ENCODE measurements around the gene SCAI. TPM values are rescaled to one million over a fixed set of nuclear protein-coding genes. Genes with fewer than 3 reads are reported as not detected.
"Not testable (repeated sequence)": the region's sequence is repeated elsewhere in the genome, so short reads cannot be mapped to it uniquely, and the experiment has no call there.

SCAI gene
- total RNA-seq, 1 experiment from 2014 or later: 3.7 TPM

GRCh38 chr9:125119643-125120286 lies 23.6 kb downstream of the SCAI start:
- TF ChIP-seq CTCF (IDR thresholded peaks at IDR 0.05; ENCODE audit: unreplicated experiment): no peak
- no peak for DNase-seq (ENCODE audit: unreplicated experiment)
- CTCF ChIA-PET: interaction anchor here (0.6 kb wide), 1 partner anchor 23 kb away, joined by 3 read pairs; the partner anchor contains the start of gene SCAI
- no TSS peak for BruUV-seq (replicated peaks)
- POLR2A ChIA-PET: no interaction called here
- no peaks in the 10 kb centered on the region for H3K27me3 Mint-ChIP-seq (ENCODE audit: insufficient read depth, unreplicated experiment)
- no peaks in the 10 kb centered on the region for H3K9me3 Mint-ChIP-seq (ENCODE audit: unreplicated experiment)
- intact Hi-C loops (cut with micrococcal nuclease): no loop called here
- peaks cover 5% of the 10 kb centered on the region for H3K36me3 Mint-ChIP-seq (ENCODE audit: insufficient read depth, unreplicated experiment)
- H3K4me3 Mint-ChIP-seq (ENCODE audit: unreplicated experiment): no peak overlapping the region
- H3K4me1 Mint-ChIP-seq (ENCODE audit: insufficient read depth, unreplicated experiment): peaks cover 4% of the 10 kb centered on the region
- no peak overlapping the region for H3K27ac Mint-ChIP-seq (ENCODE audit: low read depth, unreplicated experiment)

- intact Hi-C loops (cut with micrococcal nuclease); DNase-seq (ENCODE audit: unreplicated experiment); H3K9me3 Mint-ChIP-seq (ENCODE audit: unreplicated experiment); H3K27ac Mint-ChIP-seq (ENCODE audit: low read depth, unreplicated experiment); BruUV-seq (replicated peaks); H3K4me1 Mint-ChIP-seq (ENCODE audit: insufficient read depth, unreplicated experiment); CTCF ChIA-PET; POLR2A ChIA-PET; H3K36me3 Mint-ChIP-seq (ENCODE audit: insufficient read depth, unreplicated experiment); H3K27me3 Mint-ChIP-seq (ENCODE audit: insufficient read depth, unreplicated experiment); H3K4me3 Mint-ChIP-seq (ENCODE audit: unreplicated experiment): not testable (repeated sequence)
Measured at GRCh38 chr9:125118696-125119095, 24.6 kb downstream of the SCAI start.

DNA sequence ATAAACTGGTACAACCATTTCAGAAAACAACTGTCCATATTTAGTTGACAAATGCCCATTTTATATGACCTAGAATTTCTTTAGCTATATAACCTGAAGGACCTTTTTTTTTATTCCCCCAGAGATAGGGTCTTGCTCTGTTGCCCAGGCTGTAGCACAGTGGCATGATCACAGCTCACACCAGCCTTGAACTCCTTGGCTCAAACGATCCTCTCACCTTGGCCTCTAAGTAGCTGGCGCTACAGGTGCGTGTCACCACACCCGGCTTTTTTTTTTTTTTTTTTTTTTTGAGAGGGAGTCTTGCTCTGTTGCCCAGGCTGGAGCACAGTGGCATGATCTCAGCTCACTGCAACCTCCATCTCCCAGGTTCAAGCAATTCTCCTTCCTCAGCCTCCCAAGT lies 28.8 kb downstream of the SCAI start:
- BruUV-seq (replicated peaks); intact Hi-C loops (cut with micrococcal nuclease); POLR2A ChIA-PET; H3K4me1 Mint-ChIP-seq (ENCODE audit: insufficient read depth, unreplicated experiment); H3K27me3 Mint-ChIP-seq (ENCODE audit: insufficient read depth, unreplicated experiment); H3K4me3 Mint-ChIP-seq (ENCODE audit: unreplicated experiment); DNase-seq (ENCODE audit: unreplicated experiment); H3K27ac Mint-ChIP-seq (ENCODE audit: low read depth, unreplicated experiment); H3K36me3 Mint-ChIP-seq (ENCODE audit: insufficient read depth, unreplicated experiment): not testable (repeated sequence)
- CTCF ChIA-PET: interaction anchor here (0.6 kb wide), 1 partner anchor 31 kb away, joined by 3 read pairs; no protein-coding TSS in a partner anchor
- H3K9me3 Mint-ChIP-seq (ENCODE audit: unreplicated experiment): peaks cover 13% of the 10 kb centered on the region

- CTCF ChIA-PET: no interaction called here
- Mint-ChIP-seq H3K36me3 (ENCODE audit: insufficient read depth, unreplicated experiment) (no peaks in the 10 kb centered on the region), H3K27me3 (ENCODE audit: insufficient read depth, unreplicated experiment) (no peaks in the 10 kb centered on the region), H3K27ac (ENCODE audit: low read depth, unreplicated experiment) (no peak overlapping the region), H3K4me3 (ENCODE audit: unreplicated experiment) (no peak overlapping the region), H3K9me3 (ENCODE audit: unreplicated experiment) (peaks cover 13% of the 10 kb centered on the region), H3K4me1 (ENCODE audit: insufficient read depth, unreplicated experiment) (no peaks in the 10 kb centered on the region)
- intact Hi-C loops (cut with micrococcal nuclease): no loop called here
- POLR2A ChIA-PET: interaction anchor here (1.1 kb wide), 1 partner anchor 10 kb away, joined by 3 read pairs; no protein-coding TSS in a partner anchor
- DNase-seq (ENCODE audit: unreplicated experiment): no peak
- no TSS peak for BruUV-seq (replicated peaks)
- TF ChIP-seq CTCF (IDR thresholded peaks at IDR 0.05; ENCODE audit: unreplicated experiment): no peak
Measured at GRCh38 chr9:125110464-125110863, 32.9 kb downstream of the SCAI start.

- H3K4me3 Mint-ChIP-seq (ENCODE audit: unreplicated experiment); POLR2A ChIA-PET; DNase-seq (ENCODE audit: unreplicated experiment); H3K27me3 Mint-ChIP-seq (ENCODE audit: insufficient read depth, unreplicated experiment); H3K27ac Mint-ChIP-seq (ENCODE audit: low read depth, unreplicated experiment); intact Hi-C loops (cut with micrococcal nuclease); H3K4me1 Mint-ChIP-seq (ENCODE audit: insufficient read depth, unreplicated experiment); BruUV-seq (replicated peaks); H3K36me3 Mint-ChIP-seq (ENCODE audit: insufficient read depth, unreplicated experiment); CTCF ChIA-PET: not testable (repeated sequence)
- peaks cover 13% of the 10 kb centered on the region for H3K9me3 Mint-ChIP-seq (ENCODE audit: unreplicated experiment)
Measured at GRCh38 chr9:125108541-125108940, 34.8 kb downstream of the SCAI start.

Measured in MCF 10A (cell line).